SK-N-MC (cell line): ENCODE measurements around the gene TWNK.

ENCODE experiments used
- DNase-seq: peaks from one replicate; pipeline ENCODE4 v3.0.0-alpha.2; 2011; ENCODE audit warnings: low read depth, low spot score
- H3K27ac ChIP-seq: fragments of 200-600 bp; sonication (generic); 2 replicates; pipeline ENCODE4 v1.5.1; 2016; ENCODE audit warnings: mixed run types
- H3K36me3 ChIP-seq: fragments of 200-600 bp; sonication (generic); 2 replicates; pipeline ENCODE4 v1.6.1; 2017; ENCODE audit warnings: antibody characterized with exemption, low read length, mixed read lengths; ENCODE audit not compliant: insufficient read depth
- H3K4me3 ChIP-seq: fragments of 200-600 bp; sonication (generic); 2 replicates; pipeline ENCODE4 v1.5.1; 2016
- H3K9ac ChIP-seq: fragments of 200-600 bp; sonication (generic); 2 replicates; pipeline ENCODE4 v1.8.0; 2017; ENCODE audit warnings: mixed run types, mixed read lengths; ENCODE audit not compliant: insufficient read length
- H3K9me3 ChIP-seq: fragments of 200-600 bp; sonication (generic); 2 replicates; pipeline ENCODE4 v1.6.1; 2017; ENCODE audit warnings: low read depth, mild to moderate bottlenecking, antibody characterized with exemption, low read length, moderate library complexity, mixed read lengths
- EZH2 ChIP-seq: fragments of 200-600 bp; sonication (generic); IDR thresholded peaks from one replicate; pipeline ENCODE4 v1.6.1; 2017; ENCODE audit warnings: antibody characterized with exemption
- FOXP2 ChIP-seq: optimal IDR thresholded peaks from 2 replicates; pipeline ENCODE3; 2011; ENCODE audit warnings: mild to moderate bottlenecking, moderate library complexity; ENCODE audit not compliant: insufficient read depth; ENCODE audit errors: extremely low read length, control extremely low read depth
- POLR2AphosphoS5 ChIP-seq: IDR thresholded peaks from 2 replicates; pipeline ENCODE4 v1.6.1; 2012; ENCODE audit warnings: mild to moderate bottlenecking, low read depth, low read length, borderline replicate concordance

Gene TWNK

GRCh38 chr10:101011517-101012423 lies 24.4 kb downstream of the TWNK start:
- Histone ChIP-seq H3K9me3 (no peaks in the 10 kb centered on the region), H3K27ac (no peak overlapping the region), H3K36me3 (no peaks in the 10 kb centered on the region), H3K4me3 (no peak overlapping the region), H3K9ac (no peak overlapping the region)
- TF ChIP-seq FOXP2 (no peak), EZH2 (no peak), POLR2AphosphoS5 (no peak)
- DNase-seq: no peak

- no peak for DNase-seq
- Histone ChIP-seq H3K9me3 (no peaks in the 10 kb centered on the region), H3K9ac (no peak overlapping the region), H3K27ac (no peak overlapping the region), H3K36me3 (no peaks in the 10 kb centered on the region), H3K4me3 (no peak overlapping the region)
- TF ChIP-seq EZH2: no peak
- TF ChIP-seq POLR2AphosphoS5: no peak
- TF ChIP-seq FOXP2: no peak
These were observed 25.4 kb downstream of the TWNK start for GRCh38 chr10:101012525-101013364.

- Histone ChIP-seq H3K9me3 (no peaks in the 10 kb centered on the region), H3K9ac (no peak overlapping the region), H3K4me3 (no peak overlapping the region), H3K36me3 (no peaks in the 10 kb centered on the region), H3K27ac (no peak overlapping the region)
- no peak for DNase-seq
- TF ChIP-seq POLR2AphosphoS5: no peak
- no peak for TF ChIP-seq EZH2
- TF ChIP-seq FOXP2: no peak
These were observed 26.1 kb downstream of the TWNK start for GRCh38 chr10:101013365-101013825.

- no peak overlapping the region for H3K9ac ChIP-seq
- H3K27ac ChIP-seq: no peak overlapping the region
- H3K4me3 ChIP-seq: no peak overlapping the region
- no peaks in the 10 kb centered on the region for H3K9me3 ChIP-seq
- TF ChIP-seq EZH2: no peak
- TF ChIP-seq FOXP2: no peak
- no peak for TF ChIP-seq POLR2AphosphoS5
- no peak for DNase-seq
- H3K36me3 ChIP-seq: no peaks in the 10 kb centered on the region
These were observed 27.0 kb downstream of the TWNK start for GRCh38 chr10:101014230-101014884.

- TF ChIP-seq POLR2AphosphoS5 (no peak), FOXP2 (no peak), EZH2 (no peak)
- H3K36me3 ChIP-seq: no peaks in the 10 kb centered on the region
- H3K9me3 ChIP-seq: no peaks in the 10 kb centered on the region
- no peak for DNase-seq
- H3K27ac ChIP-seq: no peak overlapping the region
- H3K4me3 ChIP-seq: no peak overlapping the region
- H3K9ac ChIP-seq: no peak overlapping the region
These were observed 27.7 kb downstream of the TWNK start for GRCh38 chr10:101014966-101015581.

GRCh38 chr10:101015582-101015973 lies 28.2 kb downstream of the TWNK start:
- Histone ChIP-seq H3K9ac (no peak overlapping the region), H3K9me3 (no peaks in the 10 kb centered on the region), H3K4me3 (no peak overlapping the region), H3K27ac (no peak overlapping the region), H3K36me3 (no peaks in the 10 kb centered on the region)
- no peak for DNase-seq
- TF ChIP-seq FOXP2 (no peak), POLR2AphosphoS5 (no peak), EZH2 (no peak)

GRCh38 chr10:101016814-101017213 lies 29.5 kb downstream of the TWNK start:
- Histone ChIP-seq H3K4me3 (no peak overlapping the region), H3K9ac (no peak overlapping the region), H3K36me3 (no peaks in the 10 kb centered on the region), H3K27ac (no peak overlapping the region), H3K9me3 (no peaks in the 10 kb centered on the region)
- DNase-seq: no peak
- TF ChIP-seq POLR2AphosphoS5 (no peak), EZH2 (no peak), FOXP2 (no peak)
